ENCODE data around the gene GRIN3A.

The GRIN3A gene

DNA sequence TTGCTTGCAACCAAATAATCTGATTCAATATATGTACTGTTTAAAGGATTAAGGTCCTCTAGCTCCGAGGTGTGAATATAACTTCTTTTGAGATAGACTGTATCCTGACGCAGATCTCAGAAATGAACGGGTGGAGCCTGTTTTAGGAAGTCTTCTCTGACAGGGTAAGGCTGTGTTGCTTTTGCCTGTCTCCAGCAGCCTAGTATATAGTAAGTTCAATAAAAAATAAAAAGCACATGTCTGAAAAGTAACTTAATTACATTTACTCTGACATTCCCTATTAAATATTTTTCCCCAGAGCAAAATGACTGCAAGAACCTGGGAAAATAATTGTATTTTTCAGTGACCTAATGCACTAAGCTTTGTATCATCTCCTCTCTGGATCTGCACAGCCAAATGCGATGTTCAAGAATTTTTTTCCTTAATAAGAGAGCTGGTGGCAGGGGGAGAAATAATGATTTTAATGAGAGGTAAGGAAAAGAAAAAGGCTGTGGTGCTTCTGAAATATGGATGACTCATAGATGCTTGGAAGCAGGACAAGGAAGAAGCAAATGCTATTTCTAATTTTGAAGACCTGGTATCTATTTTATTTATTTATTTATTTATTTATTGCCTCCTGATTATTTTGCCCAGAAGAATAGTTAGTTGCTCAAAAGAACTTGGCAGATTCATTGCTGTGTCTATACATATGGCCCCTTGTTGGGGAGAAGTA lies 151.0 kb downstream of the GRIN3A start:
- Histone ChIP-seq H3K4me2 (ENCODE audit: insufficient read depth, low read length) (no peak overlapping the region), H3K27ac (ENCODE audit: low read length) (no peak overlapping the region), H4K20me1 (ENCODE audit: insufficient read depth, low read length) (no peaks in the 10 kb centered on the region), H3K4me3 (ENCODE audit: low read depth in 1 of 2, low read length in 2 of 2) (no peak overlapping the region), H3K27me3 (ENCODE audit: insufficient read depth, low read length, poor library complexity) (no peaks in the 10 kb centered on the region), H3K4me1 (ENCODE audit: insufficient read depth, low read length) (no peaks in the 10 kb centered on the region), H3K79me2 (ENCODE audit: insufficient read depth, low read length) (no peaks in the 10 kb centered on the region), H3K36me3 (ENCODE audit: insufficient read depth, low read length) (no peaks in the 10 kb centered on the region), H2AFZ (ENCODE audit: low read depth, low read length) (no peak overlapping the region), H3K9ac (ENCODE audit: low read depth, low read length) (no peak overlapping the region), H3K9me3 (ENCODE audit: insufficient read depth, low read length, severe bottlenecking) (no peaks in the 10 kb centered on the region)
- TF ChIP-seq, protein P1, sequence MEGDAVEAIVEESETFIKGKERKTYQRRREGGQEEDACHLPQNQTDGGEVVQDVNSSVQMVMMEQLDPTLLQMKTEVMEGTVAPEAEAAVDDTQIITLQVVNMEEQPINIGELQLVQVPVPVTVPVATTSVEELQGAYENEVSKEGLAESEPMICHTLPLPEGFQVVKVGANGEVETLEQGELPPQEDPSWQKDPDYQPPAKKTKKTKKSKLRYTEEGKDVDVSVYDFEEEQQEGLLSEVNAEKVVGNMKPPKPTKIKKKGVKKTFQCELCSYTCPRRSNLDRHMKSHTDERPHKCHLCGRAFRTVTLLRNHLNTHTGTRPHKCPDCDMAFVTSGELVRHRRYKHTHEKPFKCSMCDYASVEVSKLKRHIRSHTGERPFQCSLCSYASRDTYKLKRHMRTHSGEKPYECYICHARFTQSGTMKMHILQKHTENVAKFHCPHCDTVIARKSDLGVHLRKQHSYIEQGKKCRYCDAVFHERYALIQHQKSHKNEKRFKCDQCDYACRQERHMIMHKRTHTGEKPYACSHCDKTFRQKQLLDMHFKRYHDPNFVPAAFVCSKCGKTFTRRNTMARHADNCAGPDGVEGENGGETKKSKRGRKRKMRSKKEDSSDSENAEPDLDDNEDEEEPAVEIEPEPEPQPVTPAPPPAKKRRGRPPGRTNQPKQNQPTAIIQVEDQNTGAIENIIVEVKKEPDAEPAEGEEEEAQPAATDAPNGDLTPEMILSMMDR (IDR thresholded peaks at IDR 0.05; ENCODE audit: borderline replicate concordance, extremely low read depth, low read length, poor library complexity, severe bottlenecking) = no peak
- TF ChIP-seq EZH2 (IDR thresholded peaks at IDR 0.05; ENCODE audit: borderline replicate concordance, low read depth, low read length, severe bottlenecking) = no peak
- ATAC-seq (ENCODE audit: insufficient read depth, low read depth) (no peak), DNase-seq (no peak)

DNA sequence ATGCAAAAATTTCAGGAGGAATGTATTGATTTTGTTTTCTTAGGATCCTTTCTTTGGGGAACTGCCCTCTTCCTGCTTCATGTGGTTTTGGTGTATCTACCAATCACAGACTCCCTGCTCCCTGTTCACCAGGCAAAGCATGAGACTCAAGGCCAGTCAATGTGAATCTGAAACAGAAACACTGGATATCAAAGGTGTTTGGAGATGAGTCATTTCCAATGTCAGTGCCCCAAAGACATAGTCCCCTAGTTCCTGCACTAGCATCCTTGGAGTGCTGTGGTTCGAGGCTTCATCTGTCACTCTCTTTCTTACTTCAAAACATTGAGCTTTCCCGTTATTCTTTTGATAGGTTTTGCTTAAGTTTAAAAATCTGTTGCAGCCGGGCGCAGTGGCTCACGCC lies 151.8 kb downstream of the GRIN3A start:
- TF ChIP-seq, protein P1 (IDR thresholded peaks at IDR 0.05; ENCODE audit: borderline replicate concordance, extremely low read depth, low read length, poor library complexity, severe bottlenecking) = no peak
- no peak for TF ChIP-seq EZH2 (IDR thresholded peaks at IDR 0.05; ENCODE audit: borderline replicate concordance, low read depth, low read length, severe bottlenecking)
- Histone ChIP-seq H3K27me3 (ENCODE audit: insufficient read depth, low read length, poor library complexity) (no peaks in the 10 kb centered on the region), H3K4me2 (ENCODE audit: insufficient read depth, low read length) (no peak overlapping the region), H4K20me1 (ENCODE audit: insufficient read depth, low read length) (no peaks in the 10 kb centered on the region), H3K79me2 (ENCODE audit: insufficient read depth, low read length) (no peaks in the 10 kb centered on the region), H3K4me3 (ENCODE audit: low read depth in 1 of 2, low read length in 2 of 2) (no peak overlapping the region), H3K36me3 (ENCODE audit: insufficient read depth, low read length) (no peaks in the 10 kb centered on the region), H3K9ac (ENCODE audit: low read depth, low read length) (no peak overlapping the region), H3K9me3 (ENCODE audit: insufficient read depth, low read length, severe bottlenecking) (no peaks in the 10 kb centered on the region), H2AFZ (ENCODE audit: low read depth, low read length) (no peak overlapping the region), H3K27ac (ENCODE audit: low read length) (no peak overlapping the region), H3K4me1 (ENCODE audit: insufficient read depth, low read length) (no peaks in the 10 kb centered on the region)
- DNase-seq = no peak
- ATAC-seq (ENCODE audit: insufficient read depth, low read depth) = no peak

DNA sequence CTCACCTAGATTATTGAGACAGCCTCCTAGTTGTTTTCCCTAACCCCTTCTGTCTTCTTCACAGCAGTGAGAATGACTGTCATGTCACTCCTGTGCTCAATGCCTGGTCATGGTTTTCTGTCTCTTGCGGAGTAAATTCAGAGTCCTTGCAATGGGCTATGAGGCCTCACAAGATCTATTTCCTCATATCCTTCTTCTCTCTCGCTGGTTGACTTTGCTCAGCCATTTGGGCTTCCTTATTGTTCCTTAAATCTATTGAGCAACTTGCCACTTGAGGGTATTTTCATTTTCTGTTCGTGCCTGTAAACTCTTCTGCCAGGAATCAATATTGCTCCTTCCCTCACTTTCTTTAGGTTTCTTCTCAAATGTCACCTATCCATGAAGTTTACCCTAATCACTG lies 152.7 kb downstream of the GRIN3A start:
- H3K27ac ChIP-seq (ENCODE audit: low read length) = no peak overlapping the region
- no peaks in the 10 kb centered on the region for H3K79me2 ChIP-seq (ENCODE audit: insufficient read depth, low read length)
- no peaks in the 10 kb centered on the region for H3K4me1 ChIP-seq (ENCODE audit: insufficient read depth, low read length)
- ATAC-seq (ENCODE audit: insufficient read depth, low read depth) (no peak), DNase-seq (no peak)
- no peak overlapping the region for H3K9ac ChIP-seq (ENCODE audit: low read depth, low read length)
- no peaks in the 10 kb centered on the region for H3K27me3 ChIP-seq (ENCODE audit: insufficient read depth, low read length, poor library complexity)
- no peak overlapping the region for H3K4me2 ChIP-seq (ENCODE audit: insufficient read depth, low read length)
- TF ChIP-seq EZH2 (IDR thresholded peaks at IDR 0.05; ENCODE audit: borderline replicate concordance, low read depth, low read length, severe bottlenecking) = no peak
- TF ChIP-seq, protein P1 (IDR thresholded peaks at IDR 0.05; ENCODE audit: borderline replicate concordance, extremely low read depth, low read length, poor library complexity, severe bottlenecking) = no peak
- no peak overlapping the region for H3K4me3 ChIP-seq (ENCODE audit: low read depth in 1 of 2, low read length in 2 of 2)
- no peaks in the 10 kb centered on the region for H4K20me1 ChIP-seq (ENCODE audit: insufficient read depth, low read length)
- H3K36me3 ChIP-seq (ENCODE audit: insufficient read depth, low read length) = no peaks in the 10 kb centered on the region
- H2AFZ ChIP-seq (ENCODE audit: low read depth, low read length) = no peak overlapping the region
- no peaks in the 10 kb centered on the region for H3K9me3 ChIP-seq (ENCODE audit: insufficient read depth, low read length, severe bottlenecking)
